WI38 (cell line): ENCODE measurements around the gene MARS1.
"Not testable (repeated sequence)": the region's sequence is repeated elsewhere in the genome, so short reads cannot be mapped to it uniquely, and the experiment has no call there.

Experiments used
- H3K4me3 ChIP-seq: 2 replicates; pipeline ENCODE4 v1.5.1; 2011; ENCODE audit warnings: low read depth, mild to moderate bottlenecking, control low read depth, low read length
- TF ChIP-seq, protein P1 (sequence below): IDR thresholded peaks from 2 replicates; pipeline ENCODE4 v1.5.1; 2012; ENCODE audit warnings: low read depth, mild to moderate bottlenecking, control low read depth, low read length

The MARS1 gene

DNA sequence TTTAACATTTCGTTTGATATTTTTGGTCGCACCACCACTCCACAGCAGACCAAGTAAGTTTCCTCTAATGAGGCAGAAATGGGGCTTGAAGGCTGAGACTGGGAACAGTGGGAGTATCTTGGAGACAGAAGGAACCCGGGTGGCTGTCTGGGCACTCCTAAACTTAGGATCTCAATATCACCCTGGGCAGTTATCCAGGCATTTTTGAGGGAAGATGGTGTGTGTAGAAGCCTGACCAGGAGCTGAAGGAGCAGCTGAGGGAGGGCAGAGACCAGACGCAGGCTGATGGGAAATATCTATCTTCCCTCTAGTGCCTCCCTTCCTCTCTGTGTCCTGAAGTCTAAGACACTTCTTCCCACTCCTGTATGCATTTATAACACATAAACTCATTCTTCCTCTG lies 10.7 kb downstream of the MARS1 start:
- TF ChIP-seq, protein P1, sequence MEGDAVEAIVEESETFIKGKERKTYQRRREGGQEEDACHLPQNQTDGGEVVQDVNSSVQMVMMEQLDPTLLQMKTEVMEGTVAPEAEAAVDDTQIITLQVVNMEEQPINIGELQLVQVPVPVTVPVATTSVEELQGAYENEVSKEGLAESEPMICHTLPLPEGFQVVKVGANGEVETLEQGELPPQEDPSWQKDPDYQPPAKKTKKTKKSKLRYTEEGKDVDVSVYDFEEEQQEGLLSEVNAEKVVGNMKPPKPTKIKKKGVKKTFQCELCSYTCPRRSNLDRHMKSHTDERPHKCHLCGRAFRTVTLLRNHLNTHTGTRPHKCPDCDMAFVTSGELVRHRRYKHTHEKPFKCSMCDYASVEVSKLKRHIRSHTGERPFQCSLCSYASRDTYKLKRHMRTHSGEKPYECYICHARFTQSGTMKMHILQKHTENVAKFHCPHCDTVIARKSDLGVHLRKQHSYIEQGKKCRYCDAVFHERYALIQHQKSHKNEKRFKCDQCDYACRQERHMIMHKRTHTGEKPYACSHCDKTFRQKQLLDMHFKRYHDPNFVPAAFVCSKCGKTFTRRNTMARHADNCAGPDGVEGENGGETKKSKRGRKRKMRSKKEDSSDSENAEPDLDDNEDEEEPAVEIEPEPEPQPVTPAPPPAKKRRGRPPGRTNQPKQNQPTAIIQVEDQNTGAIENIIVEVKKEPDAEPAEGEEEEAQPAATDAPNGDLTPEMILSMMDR, result no peak
- H3K4me3 ChIP-seq, result no peak overlapping the region

DNA sequence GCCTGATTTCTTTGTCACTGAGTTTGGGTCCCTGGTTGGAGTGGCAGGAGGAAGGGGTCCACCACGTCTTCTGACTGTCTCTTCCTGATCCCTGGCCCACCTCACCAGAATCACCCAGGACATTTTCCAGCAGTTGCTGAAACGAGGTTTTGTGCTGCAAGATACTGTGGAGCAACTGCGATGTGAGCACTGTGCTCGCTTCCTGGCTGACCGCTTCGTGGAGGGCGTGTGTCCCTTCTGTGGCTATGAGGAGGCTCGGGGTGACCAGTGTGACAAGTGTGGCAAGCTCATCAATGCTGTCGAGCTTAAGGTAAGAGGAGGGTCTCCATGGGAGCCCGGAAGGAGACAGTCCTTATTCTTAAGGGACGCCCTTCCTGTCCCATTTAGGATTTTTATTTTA lies 12.3 kb downstream of the MARS1 start:
- H3K4me3 ChIP-seq, result no peak overlapping the region
- TF ChIP-seq, protein P1, result no peak

DNA sequence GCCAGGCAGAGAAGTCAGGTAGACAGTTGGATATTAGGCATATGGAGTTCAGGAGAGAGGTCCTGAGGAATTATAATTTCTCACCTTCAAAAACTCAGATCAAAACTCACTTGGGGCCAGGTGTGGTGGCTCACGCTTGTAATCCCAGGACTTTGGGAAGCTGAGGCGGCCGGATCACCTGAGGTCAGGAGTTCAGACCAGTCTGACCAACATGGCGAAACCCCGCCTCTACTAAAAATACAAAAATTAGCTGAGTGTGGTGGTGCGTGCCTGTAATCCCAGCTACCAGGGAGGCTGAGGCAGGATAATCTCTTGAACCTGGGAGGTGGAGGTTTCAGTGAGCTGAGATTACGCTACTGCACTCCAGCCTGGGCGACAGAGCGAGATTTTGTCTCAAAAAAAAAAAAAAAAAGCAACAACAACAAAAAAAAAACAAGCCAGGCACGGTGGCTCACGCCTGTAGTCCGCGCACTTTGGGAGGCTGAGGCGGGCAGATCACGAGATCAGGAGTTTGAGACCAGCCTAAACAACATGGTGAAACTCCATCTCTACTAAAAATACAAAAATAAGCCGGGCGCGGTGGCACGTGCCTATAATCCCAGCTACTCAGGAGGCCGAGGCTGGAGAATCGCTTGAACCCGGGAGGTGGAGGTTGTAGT lies 14.6 kb downstream of the MARS1 start:
- not testable (repeated sequence) for H3K4me3 ChIP-seq

DNA sequence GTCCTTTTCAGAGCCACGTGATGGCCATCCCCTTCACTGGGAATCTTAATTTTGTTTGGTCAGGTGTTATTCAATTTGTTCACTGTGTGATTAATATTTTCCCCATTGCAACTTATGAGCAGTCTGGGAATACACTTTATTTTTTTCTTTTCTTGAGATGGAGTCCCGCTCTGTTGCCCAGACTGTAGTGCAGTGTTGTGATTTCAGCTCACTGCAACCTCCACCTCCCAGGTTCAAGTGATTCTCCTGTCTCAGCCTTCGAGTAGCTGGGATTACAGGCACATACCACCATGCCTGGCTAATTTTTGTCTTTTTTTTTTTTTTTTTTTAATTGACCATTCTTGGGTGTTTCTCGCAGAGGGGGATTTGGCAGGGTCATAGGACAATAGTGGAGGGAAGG lies 18.7 kb downstream of the MARS1 start:
- H3K4me3 ChIP-seq, result not testable (repeated sequence)

DNA sequence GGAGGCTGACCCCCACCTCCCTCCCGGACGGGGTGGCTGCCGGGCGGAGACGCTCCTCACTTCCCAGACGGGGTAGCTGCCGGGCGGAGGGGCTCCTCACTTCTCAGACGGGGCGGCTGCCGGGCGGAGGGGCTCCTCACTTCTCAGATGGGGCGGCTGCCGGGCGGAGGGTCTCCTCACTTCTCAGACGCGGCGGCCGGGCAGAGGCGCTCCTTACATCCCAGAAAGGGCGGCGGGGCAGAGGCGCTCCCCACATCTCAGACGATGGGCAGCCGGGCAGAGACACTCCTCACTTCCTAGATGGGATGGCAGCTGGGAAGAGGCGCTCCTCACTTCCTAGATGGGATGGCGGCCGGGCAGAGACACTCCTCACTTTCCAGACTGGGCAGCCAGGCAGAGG lies 19.9 kb downstream of the MARS1 start:
- H3K4me3 ChIP-seq, result not testable (repeated sequence)

DNA sequence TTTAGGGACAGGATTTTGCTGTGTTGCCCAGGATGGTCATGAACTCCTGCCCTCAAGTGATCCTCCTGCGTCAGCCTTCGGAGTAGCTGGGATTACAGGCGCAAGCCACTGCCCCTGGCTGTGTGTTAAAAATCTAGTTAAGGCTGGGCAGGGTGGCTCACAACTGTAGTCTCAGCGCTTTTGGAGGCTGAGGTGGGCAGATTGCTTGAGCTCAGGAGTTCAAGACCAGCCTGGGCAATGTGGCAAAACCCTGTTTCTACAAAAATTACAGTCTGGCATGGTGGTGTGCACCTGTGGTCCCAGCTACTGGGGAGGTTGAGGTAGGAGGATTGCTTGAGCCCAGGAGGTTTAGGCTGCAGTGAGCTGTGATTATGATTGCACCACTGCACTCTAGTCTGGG lies 23.3 kb downstream of the MARS1 start:
- no peak overlapping the region for H3K4me3 ChIP-seq
- TF ChIP-seq, protein P1, result no peak

DNA sequence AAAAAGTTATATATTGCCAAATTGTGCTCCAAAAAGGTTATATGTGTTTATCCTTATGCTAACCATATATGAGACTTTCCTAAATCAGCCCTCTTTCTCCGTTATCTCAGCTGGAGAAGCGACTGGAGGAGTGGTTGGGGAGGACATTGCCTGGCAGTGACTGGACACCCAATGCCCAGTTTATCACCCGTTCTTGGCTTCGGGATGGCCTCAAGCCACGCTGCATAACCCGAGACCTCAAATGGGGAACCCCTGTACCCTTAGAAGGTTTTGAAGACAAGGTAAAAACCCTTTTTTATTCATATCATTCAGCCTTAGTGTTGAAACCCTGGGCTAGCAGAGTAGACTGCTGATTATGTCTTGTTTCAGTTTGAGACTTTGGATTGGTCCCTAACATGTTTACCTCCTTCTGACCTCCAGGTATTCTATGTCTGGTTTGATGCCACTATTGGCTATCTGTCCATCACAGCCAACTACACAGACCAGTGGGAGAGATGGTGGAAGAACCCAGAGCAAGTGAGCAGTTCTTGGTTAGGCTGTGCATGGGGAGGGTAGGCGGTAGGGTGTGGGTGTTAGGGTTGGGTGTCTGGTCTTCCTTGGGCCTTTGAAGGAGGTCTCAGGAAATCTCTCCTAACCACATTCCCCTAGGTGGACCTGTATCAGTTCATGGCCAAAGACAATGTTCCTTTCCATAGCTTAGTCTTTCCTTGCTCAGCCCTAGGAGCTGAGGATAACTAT lies 23.9 kb downstream of the MARS1 start:
- TF ChIP-seq, protein P1, result no peak
- H3K4me3 ChIP-seq, result no peak overlapping the region

DNA sequence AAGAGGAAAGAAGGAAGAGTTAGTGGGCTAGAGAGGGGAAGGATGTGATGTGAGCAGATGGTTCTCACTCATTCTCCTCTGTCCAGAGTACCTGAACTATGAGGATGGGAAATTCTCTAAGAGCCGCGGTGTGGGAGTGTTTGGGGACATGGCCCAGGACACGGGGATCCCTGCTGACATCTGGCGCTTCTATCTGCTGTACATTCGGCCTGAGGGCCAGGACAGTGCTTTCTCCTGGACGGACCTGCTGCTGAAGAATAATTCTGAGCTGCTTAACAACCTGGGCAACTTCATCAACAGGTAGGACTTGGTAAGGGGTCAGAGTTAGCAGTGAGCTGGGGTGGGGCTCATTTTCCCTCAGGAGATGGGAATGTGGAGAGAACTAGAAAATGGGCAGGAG lies 24.8 kb downstream of the MARS1 start:
- TF ChIP-seq, protein P1, result no peak
- H3K4me3 ChIP-seq, result no peak overlapping the region

DNA sequence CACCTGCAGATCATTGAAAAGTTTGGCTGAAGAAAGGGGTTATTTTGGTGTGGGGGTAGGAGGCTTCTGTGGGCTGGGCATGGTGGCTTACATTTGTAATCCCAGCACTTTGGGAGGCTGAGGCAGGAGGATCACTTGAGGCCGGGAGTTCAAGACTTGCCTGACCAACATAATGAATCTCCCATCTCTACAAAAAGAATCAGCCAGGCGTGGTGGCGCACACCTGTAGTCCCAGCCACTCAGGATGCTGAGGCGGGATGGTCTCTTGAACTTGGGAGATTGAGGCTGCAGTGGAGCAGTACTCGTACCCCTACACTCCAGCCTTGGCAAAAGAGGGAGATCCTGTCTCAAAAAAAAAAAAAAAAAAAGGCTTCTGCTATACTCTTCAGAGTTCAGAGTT lies 25.4 kb downstream of the MARS1 start:
- H3K4me3 ChIP-seq, result no peak overlapping the region
- TF ChIP-seq, protein P1, result no peak

DNA sequence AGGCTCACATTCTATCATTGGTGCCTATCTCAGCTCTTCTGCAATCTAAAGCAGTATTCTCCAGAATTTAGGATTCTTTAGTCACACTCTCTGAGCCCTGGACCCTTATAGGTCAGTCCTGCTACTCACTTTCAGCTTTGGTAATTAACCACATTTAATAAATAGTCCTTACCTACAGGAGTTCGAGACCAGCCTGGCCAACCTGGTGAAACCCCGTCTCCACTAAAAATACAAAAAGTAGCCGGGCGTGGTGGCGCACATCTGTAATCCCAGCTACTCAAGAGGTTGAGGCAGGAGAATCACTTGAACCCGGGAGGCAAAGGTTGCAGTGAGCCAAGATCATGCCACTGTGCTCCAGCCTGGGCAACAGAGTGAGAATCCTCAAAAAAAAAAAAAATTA lies 25.8 kb downstream of the MARS1 start:
- H3K4me3 ChIP-seq, result not testable (repeated sequence)

DNA sequence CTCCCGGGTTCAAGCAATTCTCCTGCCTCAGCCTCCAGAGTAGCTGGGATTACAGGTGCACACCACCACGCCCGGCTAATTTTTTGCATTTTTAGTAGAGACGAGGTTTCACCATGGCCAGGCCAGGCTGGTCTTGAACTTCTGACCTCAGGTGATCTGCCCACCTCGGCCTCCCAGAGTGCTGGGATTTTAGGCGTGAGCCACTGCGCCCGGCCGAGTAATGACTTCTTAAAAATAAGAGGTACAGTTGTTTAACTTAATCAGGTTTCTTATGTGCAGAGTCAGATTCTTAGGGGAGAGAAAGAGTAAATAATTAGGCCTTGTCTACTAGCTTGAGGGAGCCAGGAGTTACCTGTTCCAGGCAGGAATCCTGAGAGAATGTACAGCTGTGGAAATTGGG lies 26.4 kb downstream of the MARS1 start:
- not testable (repeated sequence) for H3K4me3 ChIP-seq
